Neutrophil (primary cell): ENCODE data around the gene KCNQ1.

Source experiments
- H3K27ac ChIP-seq: fragments of 200-600 bp; sonication (generic); 2 replicates; pipeline ENCODE4 v1.5.1; 2016; ENCODE audit warnings: mild to moderate bottlenecking, moderate library complexity
- H3K27me3 ChIP-seq: fragments of 200-600 bp; sonication (generic); 2 replicates; pipeline ENCODE4 v1.6.0; 2016; ENCODE audit warnings: mild to moderate bottlenecking
- H3K36me3 ChIP-seq: fragments of 200-600 bp; sonication (generic); 2 replicates; pipeline ENCODE4 v1.5.1; 2017
- H3K4me1 ChIP-seq, 2 experiments: fragments of 200-600 bp in 1 of 2; sonication (generic) in 1 of 2; 1 replicate in 1 of 2; 2 replicates in 1 of 2; pipeline versions ENCODE4 v1.5.1 to v1.6.1; 2013 to 2016; ENCODE audit warnings: low read depth in 1 of 2, low read length in 1 of 2, mild to moderate bottlenecking in 1 of 2, moderate library complexity in 1 of 2; ENCODE audit not compliant: control insufficient read depth in 1 of 2, insufficient read depth in 1 of 2
- H3K4me3 ChIP-seq, 2 experiments: fragments of 200-600 bp in 1 of 2; sonication (generic) in 1 of 2; 1 replicate in 1 of 2; 2 replicates in 1 of 2; pipeline ENCODE4 v1.5.1; 2013 to 2016; ENCODE audit warnings: low read depth in 1 of 2, low read length in 1 of 2, mild to moderate bottlenecking in 1 of 2, moderate library complexity in 1 of 2
- H3K9me3 ChIP-seq: fragments of 200-600 bp; sonication (generic); 2 replicates; pipeline ENCODE4 v1.5.1; 2016
- TF ChIP-seq, protein P1 (sequence below): fragments of 200-600 bp; sonication (generic); IDR thresholded peaks from 2 replicates; pipeline ENCODE4 v1.5.1; 2016; ENCODE audit warnings: antibody characterized with exemption

KCNQ1 gene

GRCh38 chr11:2704896-2705606 lies 260.2 kb downstream of the KCNQ1 start:
- H3K4me3 ChIP-seq = no peak overlapping the region
- TF ChIP-seq, protein P1, sequence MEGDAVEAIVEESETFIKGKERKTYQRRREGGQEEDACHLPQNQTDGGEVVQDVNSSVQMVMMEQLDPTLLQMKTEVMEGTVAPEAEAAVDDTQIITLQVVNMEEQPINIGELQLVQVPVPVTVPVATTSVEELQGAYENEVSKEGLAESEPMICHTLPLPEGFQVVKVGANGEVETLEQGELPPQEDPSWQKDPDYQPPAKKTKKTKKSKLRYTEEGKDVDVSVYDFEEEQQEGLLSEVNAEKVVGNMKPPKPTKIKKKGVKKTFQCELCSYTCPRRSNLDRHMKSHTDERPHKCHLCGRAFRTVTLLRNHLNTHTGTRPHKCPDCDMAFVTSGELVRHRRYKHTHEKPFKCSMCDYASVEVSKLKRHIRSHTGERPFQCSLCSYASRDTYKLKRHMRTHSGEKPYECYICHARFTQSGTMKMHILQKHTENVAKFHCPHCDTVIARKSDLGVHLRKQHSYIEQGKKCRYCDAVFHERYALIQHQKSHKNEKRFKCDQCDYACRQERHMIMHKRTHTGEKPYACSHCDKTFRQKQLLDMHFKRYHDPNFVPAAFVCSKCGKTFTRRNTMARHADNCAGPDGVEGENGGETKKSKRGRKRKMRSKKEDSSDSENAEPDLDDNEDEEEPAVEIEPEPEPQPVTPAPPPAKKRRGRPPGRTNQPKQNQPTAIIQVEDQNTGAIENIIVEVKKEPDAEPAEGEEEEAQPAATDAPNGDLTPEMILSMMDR = no peak
- H3K9me3 ChIP-seq = no peaks in the 10 kb centered on the region
- no peaks in the 10 kb centered on the region for H3K27me3 ChIP-seq
- no peaks in the 10 kb centered on the region for H3K36me3 ChIP-seq
- peaks cover 8 to 12% of the 10 kb centered on the region in 2 experiments for H3K4me1 ChIP-seq
- no peak overlapping the region for H3K27ac ChIP-seq

GRCh38 chr11:2706321-2706720 lies 261.5 kb downstream of the KCNQ1 start:
- TF ChIP-seq, protein P1 = no peak
- peaks cover 9 to 17% of the 10 kb centered on the region in 2 experiments for H3K4me1 ChIP-seq
- no peaks in the 10 kb centered on the region for H3K27me3 ChIP-seq
- no peak overlapping the region for H3K4me3 ChIP-seq
- no peak overlapping the region for H3K27ac ChIP-seq
- H3K9me3 ChIP-seq = no peaks in the 10 kb centered on the region
- H3K36me3 ChIP-seq = no peaks in the 10 kb centered on the region

- TF ChIP-seq, protein P1 = no peak
- H3K4me3 ChIP-seq = no peak overlapping the region
- peaks cover 17 to 22% of the 10 kb centered on the region in 2 experiments for H3K4me1 ChIP-seq
- H3K27ac ChIP-seq = no peak overlapping the region
- H3K36me3 ChIP-seq = no peaks in the 10 kb centered on the region
- H3K27me3 ChIP-seq = no peaks in the 10 kb centered on the region
- no peaks in the 10 kb centered on the region for H3K9me3 ChIP-seq
These were observed 262.9 kb downstream of the KCNQ1 start for GRCh38 chr11:2707736-2708135.

DNA sequence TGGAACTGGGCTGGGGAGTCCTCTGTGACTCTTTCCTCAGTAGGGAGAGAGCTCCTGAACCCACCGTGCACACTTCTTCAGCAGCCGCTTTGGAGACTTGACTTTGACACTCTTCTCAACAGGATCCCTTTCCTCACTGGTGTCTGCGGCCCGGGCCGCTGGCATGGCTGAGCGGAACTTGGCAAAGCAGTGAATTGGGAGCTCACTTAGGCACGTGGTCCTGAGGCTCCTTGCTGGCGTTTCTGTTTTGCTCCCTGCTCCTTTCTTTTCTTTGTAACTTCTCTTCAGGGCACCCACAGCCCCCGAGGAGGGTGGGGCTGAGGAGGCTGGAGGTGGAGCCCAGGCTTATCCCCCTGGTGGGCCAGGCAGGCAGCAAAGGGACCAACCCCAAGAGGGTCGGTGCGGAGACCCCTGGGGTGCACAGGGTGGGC lies 263.4 kb downstream of the KCNQ1 start:
- Histone ChIP-seq H3K9me3 (no peaks in the 10 kb centered on the region), H3K4me1 (peaks cover 17 to 22% of the 10 kb centered on the region in 2 experiments), H3K27me3 (no peaks in the 10 kb centered on the region), H3K27ac (no peak overlapping the region), H3K36me3 (no peaks in the 10 kb centered on the region), H3K4me3 (no peak overlapping the region)
- TF ChIP-seq, protein P1 = no peak

DNA sequence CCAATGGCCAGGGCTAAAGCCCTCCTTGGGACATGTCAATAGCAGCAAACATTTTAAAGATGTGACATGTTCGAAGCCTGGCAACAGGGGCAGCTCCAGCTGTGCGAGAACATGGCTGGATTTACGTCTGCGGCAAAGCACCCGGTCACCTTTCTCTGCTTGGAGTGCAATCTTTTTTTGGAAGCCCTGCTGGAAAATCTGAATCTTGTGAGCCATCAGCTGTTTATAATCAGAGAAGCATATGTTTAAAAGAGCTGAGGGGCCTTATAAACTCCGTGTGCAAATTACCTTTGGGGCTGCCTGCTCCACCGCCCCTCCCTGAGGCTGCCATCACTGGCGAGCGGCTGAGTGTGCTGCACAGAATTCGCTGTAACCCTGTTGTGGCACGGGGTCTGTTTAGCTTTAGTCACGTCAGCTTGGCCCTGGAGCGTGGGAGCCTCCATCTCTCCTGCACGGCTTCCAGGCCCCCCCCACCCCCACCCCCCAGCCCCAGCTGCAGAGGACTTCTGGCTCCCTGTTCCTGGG lies 264.0 kb downstream of the KCNQ1 start:
- H3K4me3 ChIP-seq = no peak overlapping the region
- H3K9me3 ChIP-seq = no peaks in the 10 kb centered on the region
- TF ChIP-seq, protein P1 = no peak
- H3K4me1 ChIP-seq = peaks cover 15 to 17% of the 10 kb centered on the region in 2 experiments
- peaks cover 6% of the 10 kb centered on the region for H3K36me3 ChIP-seq
- H3K27me3 ChIP-seq = no peaks in the 10 kb centered on the region
- no peak overlapping the region for H3K27ac ChIP-seq
